HG02623 (cell line): ENCODE data around the gene KLHL25.
A peak's percentile ranks its signal among the peaks of the same experiment; 100 is the strongest.
"Not testable (repeated sequence)": the region's sequence is repeated elsewhere in the genome, so short reads cannot be mapped to it uniquely, and the experiment has no call there.

Experiments used
- ATAC-seq: cut with Tn5 transposase; IDR thresholded peaks from one replicate; pipeline ENCODE4 v1.9.1; 2021; ENCODE audit warnings: moderate library complexity; ENCODE audit not compliant: unreplicated experiment

KLHL25 gene

GRCh38 chr15:85794598-85795336 lies at the start of gene KLHL25:
Gene KLHL25, minus strand, starts transcription at chr15:85794925. Its CDS starts 25,115 bp downstream, at chr15:85769810.
- peak; percentile 97 for ATAC-seq

- ATAC-seq = no peak
These were observed 46.1 kb upstream of the KLHL25 start for GRCh38 chr15:85840802-85841152.

GRCh38 chr15:85840079-85840801 lies 45.5 kb upstream of the KLHL25 start:
- ATAC-seq = peak; percentile 96

GRCh38 chr15:85839643-85840042 lies 44.9 kb upstream of the KLHL25 start:
- no peak for ATAC-seq

- ATAC-seq = no peak
These were observed 43.9 kb upstream of the KLHL25 start for GRCh38 chr15:85838655-85839054.

- ATAC-seq = no peak
These were observed 43.2 kb upstream of the KLHL25 start for GRCh38 chr15:85837881-85838280.

- no peak for ATAC-seq
These were observed 42.3 kb upstream of the KLHL25 start for GRCh38 chr15:85837011-85837433.

- no peak for ATAC-seq
These were observed 39.9 kb upstream of the KLHL25 start for GRCh38 chr15:85834651-85835050.

- ATAC-seq = no peak
These were observed 37.7 kb upstream of the KLHL25 start for GRCh38 chr15:85832394-85832793.

GRCh38 chr15:85831415-85832113 lies 36.8 kb upstream of the KLHL25 start:
- ATAC-seq = no peak

GRCh38 chr15:85829754-85830153 lies 35.0 kb upstream of the KLHL25 start:
- not testable (repeated sequence) for ATAC-seq

- no peak for ATAC-seq
These were observed 34.1 kb upstream of the KLHL25 start for GRCh38 chr15:85828874-85829273.

GRCh38 chr15:85828126-85828525 lies 33.4 kb upstream of the KLHL25 start:
- no peak for ATAC-seq

- no peak for ATAC-seq
These were observed 32.2 kb upstream of the KLHL25 start for GRCh38 chr15:85826756-85827515.

- ATAC-seq = no peak
These were observed 31.0 kb upstream of the KLHL25 start for GRCh38 chr15:85825719-85826118.

- ATAC-seq = no peak
These were observed 30.4 kb upstream of the KLHL25 start for GRCh38 chr15:85825118-85825517.

- ATAC-seq = no peak
These were observed 26.8 kb upstream of the KLHL25 start for GRCh38 chr15:85821545-85821944.

- ATAC-seq = no peak
These were observed 25.2 kb upstream of the KLHL25 start for GRCh38 chr15:85819938-85820337.

GRCh38 chr15:85813234-85813633 lies 18.5 kb upstream of the KLHL25 start:
- ATAC-seq = no peak

- ATAC-seq = no peak
These were observed 15.3 kb upstream of the KLHL25 start for GRCh38 chr15:85810075-85810474.

GRCh38 chr15:85805420-85805819 lies 10.7 kb upstream of the KLHL25 start:
- ATAC-seq = no peak
